Osteoblast (primary cell): ENCODE data around the gene ZNF692. TPM values are rescaled to one million over a fixed set of nuclear protein-coding genes. Genes with fewer than 3 reads are reported as not detected.
A peak's percentile ranks its signal among the peaks of the same experiment; 100 is the strongest.

ENCODE experiments used
- DNase-seq: peaks from one replicate; pipeline ENCODE4 v3.0.0; 2011; ENCODE audit warnings: low spot score, mixed read lengths; ENCODE audit not compliant: insufficient read length; ENCODE audit errors: missing footprints
- H2AFZ ChIP-seq: 2 replicates; pipeline ENCODE4 v1.6.0; 2011; ENCODE audit warnings: mild to moderate bottlenecking, low read length
- H3K27ac ChIP-seq: 2 replicates; pipeline ENCODE4 v1.5.1; 2011; ENCODE audit warnings: mild to moderate bottlenecking, low read depth, low read length, moderate library complexity
- H3K27me3 ChIP-seq: 2 replicates; pipeline ENCODE4 v1.6.0; 2012; ENCODE audit warnings: mild to moderate bottlenecking, control low read depth, inconsistent platforms, low read length, moderate library complexity; ENCODE audit not compliant: insufficient read depth
- H3K36me3 ChIP-seq: 2 replicates; pipeline ENCODE4 v1.5.1; 2011; ENCODE audit warnings: mild to moderate bottlenecking, low read length, control low read depth, moderate library complexity; ENCODE audit not compliant: insufficient read depth
- H3K4me1 ChIP-seq: 2 replicates; pipeline ENCODE4 v1.5.1; 2011; ENCODE audit warnings: mild to moderate bottlenecking, low read length, control low read depth, moderate library complexity; ENCODE audit not compliant: insufficient read depth
- H3K4me2 ChIP-seq: 2 replicates; pipeline ENCODE4 v1.6.0; 2011; ENCODE audit warnings: mild to moderate bottlenecking, low read length; ENCODE audit not compliant: insufficient read depth
- H3K4me3 ChIP-seq: fragments of 200-600 bp; sonication (generic); 3 replicates; pipeline ENCODE4 v1.5.1; 2012; ENCODE audit warnings: mild to moderate bottlenecking, low read length, inconsistent platforms; ENCODE audit not compliant: insufficient read depth
- H3K79me2 ChIP-seq: 2 replicates; pipeline ENCODE4 v1.6.0; 2012; ENCODE audit warnings: mild to moderate bottlenecking, low read length, control low read depth, inconsistent platforms; ENCODE audit not compliant: insufficient read depth
- H3K9me3 ChIP-seq: 2 replicates; pipeline ENCODE4 v1.5.1; 2011; ENCODE audit warnings: low read depth, low read length, control low read depth
- H4K20me1 ChIP-seq: 2 replicates; pipeline ENCODE4 v1.6.0; 2012; ENCODE audit warnings: mild to moderate bottlenecking, low read length, control low read depth; ENCODE audit not compliant: insufficient read depth
- total RNA-seq: library from RNA; depleted of rRNA; stranded (reverse); fragments of >200 nt; gene quantifications from 2 replicates; pipeline ENCODE4 v1.2.3, GENCODE V29; 2012
- TF ChIP-seq, protein P1 (sequence below): IDR thresholded peaks from 2 replicates; pipeline ENCODE4 v1.5.1; 2011; ENCODE audit warnings: mild to moderate bottlenecking, low read depth, low read length, moderate library complexity; ENCODE audit errors: extremely low read depth

ZNF692 gene
- total RNA-seq, 1 donor, result 12.3 TPM

DNA sequence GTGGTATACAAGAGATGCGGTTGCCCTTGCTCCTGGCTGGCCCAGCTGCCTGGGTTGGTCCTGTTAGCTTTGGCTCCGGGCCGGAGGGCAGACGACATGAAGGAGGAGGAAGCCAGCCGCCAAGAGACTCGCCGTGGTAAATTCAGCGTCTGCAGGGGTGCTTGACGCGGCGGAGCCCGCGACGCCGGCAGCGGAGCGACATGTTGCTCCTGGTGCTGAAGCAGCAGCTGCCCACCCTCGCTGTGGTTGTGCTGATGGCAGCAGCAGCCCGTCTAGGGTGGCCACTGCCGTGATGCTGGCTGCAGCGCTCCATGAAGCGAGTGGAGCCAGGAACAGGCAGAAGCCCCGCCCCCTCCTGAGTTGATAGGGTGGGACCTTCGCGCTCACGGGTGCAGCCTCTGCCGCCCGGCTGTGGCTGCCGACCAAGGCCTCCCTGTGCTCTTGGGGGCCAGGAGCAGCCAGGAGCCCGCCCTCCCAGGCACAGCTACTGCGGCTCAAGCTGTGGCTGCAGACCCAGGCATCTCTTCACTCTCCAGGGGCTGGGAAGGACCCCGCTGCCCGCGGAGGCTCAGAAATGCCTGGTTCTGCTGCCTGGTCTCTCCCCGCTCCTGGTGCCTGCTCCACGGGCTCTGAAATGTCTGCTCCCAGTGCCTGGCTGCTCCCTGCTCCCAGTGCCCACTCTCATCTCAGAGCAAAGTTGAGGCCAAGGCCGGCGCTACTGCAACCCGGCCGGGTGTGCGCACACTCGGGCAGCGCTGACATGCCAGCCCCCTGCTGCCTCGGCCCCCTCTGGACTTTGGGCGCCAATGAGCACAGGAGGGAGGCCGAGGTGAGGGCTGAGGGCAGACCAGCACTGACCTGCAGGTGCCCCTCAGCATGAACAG lies 4.4 kb upstream of the ZNF692 start:
- Histone ChIP-seq H3K9me3 (no peaks in the 10 kb centered on the region), H3K27ac (no peak overlapping the region), H4K20me1 (no peaks in the 10 kb centered on the region), H3K4me3 (peak overlapping the region; percentile 78), H3K27me3 (no peaks in the 10 kb centered on the region), H3K4me1 (peaks cover 22% of the 10 kb centered on the region), H3K4me2 (peak overlapping the region; percentile 96), H3K36me3 (no peaks in the 10 kb centered on the region), H2AFZ (peak overlapping the region; percentile 97), H3K79me2 (peaks cover 4% of the 10 kb centered on the region)
- TF ChIP-seq, protein P1, sequence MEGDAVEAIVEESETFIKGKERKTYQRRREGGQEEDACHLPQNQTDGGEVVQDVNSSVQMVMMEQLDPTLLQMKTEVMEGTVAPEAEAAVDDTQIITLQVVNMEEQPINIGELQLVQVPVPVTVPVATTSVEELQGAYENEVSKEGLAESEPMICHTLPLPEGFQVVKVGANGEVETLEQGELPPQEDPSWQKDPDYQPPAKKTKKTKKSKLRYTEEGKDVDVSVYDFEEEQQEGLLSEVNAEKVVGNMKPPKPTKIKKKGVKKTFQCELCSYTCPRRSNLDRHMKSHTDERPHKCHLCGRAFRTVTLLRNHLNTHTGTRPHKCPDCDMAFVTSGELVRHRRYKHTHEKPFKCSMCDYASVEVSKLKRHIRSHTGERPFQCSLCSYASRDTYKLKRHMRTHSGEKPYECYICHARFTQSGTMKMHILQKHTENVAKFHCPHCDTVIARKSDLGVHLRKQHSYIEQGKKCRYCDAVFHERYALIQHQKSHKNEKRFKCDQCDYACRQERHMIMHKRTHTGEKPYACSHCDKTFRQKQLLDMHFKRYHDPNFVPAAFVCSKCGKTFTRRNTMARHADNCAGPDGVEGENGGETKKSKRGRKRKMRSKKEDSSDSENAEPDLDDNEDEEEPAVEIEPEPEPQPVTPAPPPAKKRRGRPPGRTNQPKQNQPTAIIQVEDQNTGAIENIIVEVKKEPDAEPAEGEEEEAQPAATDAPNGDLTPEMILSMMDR, result no peak
- DNase-seq, result peak; percentile 93

DNA sequence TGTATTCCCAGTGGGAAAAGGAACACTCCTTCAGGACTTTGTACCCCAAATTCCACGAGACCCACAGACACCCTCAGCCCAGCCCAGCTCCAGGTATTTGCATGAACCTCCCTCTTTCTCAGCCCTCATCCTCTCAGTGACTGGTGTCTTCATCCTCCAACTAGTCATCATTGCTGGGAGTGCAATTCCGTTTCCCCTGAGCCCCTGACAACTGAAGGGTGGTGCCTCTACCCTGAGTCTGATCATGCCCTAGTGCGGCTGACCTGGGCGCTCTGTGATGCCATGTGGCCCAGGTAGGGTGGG lies 3.8 kb upstream of the ZNF692 start:
- no peak overlapping the region for H3K27ac ChIP-seq
- peak overlapping the region; percentile 78 for H3K4me3 ChIP-seq
- TF ChIP-seq, protein P1, result no peak
- H3K27me3 ChIP-seq, result no peaks in the 10 kb centered on the region
- H3K4me1 ChIP-seq, result peaks cover 28% of the 10 kb centered on the region
- DNase-seq, result peak; percentile 68
- H3K36me3 ChIP-seq, result no peaks in the 10 kb centered on the region
- H4K20me1 ChIP-seq, result no peaks in the 10 kb centered on the region
- peaks cover 10% of the 10 kb centered on the region for H3K79me2 ChIP-seq
- H2AFZ ChIP-seq, result peak overlapping the region; percentile 97
- H3K4me2 ChIP-seq, result peak overlapping the region; percentile 96
- no peaks in the 10 kb centered on the region for H3K9me3 ChIP-seq

- H3K4me1 ChIP-seq, result peaks cover 33% of the 10 kb centered on the region
- H3K36me3 ChIP-seq, result no peaks in the 10 kb centered on the region
- H3K4me2 ChIP-seq, result no peak overlapping the region
- no peak overlapping the region for H3K27ac ChIP-seq
- no peaks in the 10 kb centered on the region for H3K9me3 ChIP-seq
- H3K27me3 ChIP-seq, result no peaks in the 10 kb centered on the region
- peaks cover 16% of the 10 kb centered on the region for H3K79me2 ChIP-seq
- no peak overlapping the region for H2AFZ ChIP-seq
- no peak overlapping the region for H3K4me3 ChIP-seq
- H4K20me1 ChIP-seq, result no peaks in the 10 kb centered on the region
- TF ChIP-seq, protein P1, result no peak
- DNase-seq, result no peak
Measured at GRCh38 chr1:248861616-248862015, 2.7 kb upstream of the ZNF692 start.

DNA sequence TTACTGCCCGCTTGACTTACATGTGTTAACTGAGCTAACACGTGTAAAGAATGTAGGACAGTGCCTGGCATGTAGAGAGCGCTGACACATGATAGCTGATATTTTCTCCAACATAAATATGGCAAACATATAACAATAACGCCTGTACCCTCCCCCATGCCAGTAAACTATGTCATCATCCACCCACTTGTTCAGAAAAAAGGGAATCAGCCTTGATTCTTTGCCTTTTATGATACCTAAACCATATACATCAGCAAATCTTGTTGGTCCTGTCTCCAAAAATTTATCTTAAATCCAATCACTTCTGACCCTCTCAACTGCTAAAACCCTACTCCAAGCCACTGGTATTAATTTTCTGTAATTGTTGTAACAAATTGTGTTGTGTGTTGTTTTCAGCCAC lies 1.1 kb upstream of the ZNF692 start:
- H3K27ac ChIP-seq, result no peak overlapping the region
- H3K4me1 ChIP-seq, result peaks cover 33% of the 10 kb centered on the region
- H4K20me1 ChIP-seq, result no peaks in the 10 kb centered on the region
- no peaks in the 10 kb centered on the region for H3K9me3 ChIP-seq
- no peak for DNase-seq
- peak overlapping the region; percentile 99 for H3K4me2 ChIP-seq
- TF ChIP-seq, protein P1, result no peak
- H3K4me3 ChIP-seq, result no peak overlapping the region
- H3K79me2 ChIP-seq, result peaks cover 16% of the 10 kb centered on the region
- no peaks in the 10 kb centered on the region for H3K27me3 ChIP-seq
- H3K36me3 ChIP-seq, result peaks cover 10% of the 10 kb centered on the region
- no peak overlapping the region for H2AFZ ChIP-seq
